GM12875 (cell line): Measurements from ENCODE around the gene ANKRD37.

Experiments
- H3K4me3 ChIP-seq: one replicate; pipeline ENCODE4 v1.5.1; 2011; ENCODE audit warnings: low read depth, low read length, control low read depth
- CTCF ChIP-seq: IDR thresholded peaks from 2 replicates; pipeline ENCODE4 v1.5.1; 2011; ENCODE audit warnings: low read depth, mild to moderate bottlenecking, control low read depth, inconsistent platforms, low read length, moderate library complexity, borderline replicate concordance; ENCODE audit not compliant: insufficient read depth

The ANKRD37 gene

GRCh38 chr4:185384930-185385331 lies 11.7 kb upstream of the ANKRD37 start:
- TF ChIP-seq CTCF, result no peak

GRCh38 chr4:185387957-185388356 lies 8.7 kb upstream of the ANKRD37 start:
- TF ChIP-seq CTCF, result no peak

More at GRCh38 chr4:185384930-185385331, 11.7 kb upstream of the ANKRD37 start:
- no peak overlapping the region for H3K4me3 ChIP-seq

GRCh38 chr4:185390941-185391340 lies 5.7 kb upstream of the ANKRD37 start:
- no peak for TF ChIP-seq CTCF
- H3K4me3 ChIP-seq, result no peak overlapping the region

More at GRCh38 chr4:185387957-185388356, 8.7 kb upstream of the ANKRD37 start:
- H3K4me3 ChIP-seq, result no peak overlapping the region

DNA sequence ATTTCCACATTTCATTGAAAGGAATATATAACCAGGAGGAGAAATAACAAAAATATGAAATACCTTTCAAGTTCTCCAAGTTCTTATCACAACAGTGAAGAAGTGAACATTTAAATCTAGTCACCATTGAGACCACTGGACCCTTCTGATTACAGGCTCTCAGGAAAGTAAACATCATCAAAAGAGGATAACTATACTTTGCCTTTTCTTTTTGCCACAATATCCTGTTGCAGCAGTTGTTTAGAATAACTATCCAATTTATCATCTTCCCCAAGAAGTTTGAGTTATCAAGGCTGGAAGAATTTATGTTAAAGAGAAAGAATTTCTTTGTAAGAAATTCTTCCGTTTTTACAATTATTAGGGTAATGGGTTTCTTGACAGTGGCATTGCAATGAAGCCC lies 4.5 kb upstream of the ANKRD37 start:
- TF ChIP-seq CTCF, result no peak
- H3K4me3 ChIP-seq, result no peak overlapping the region

DNA sequence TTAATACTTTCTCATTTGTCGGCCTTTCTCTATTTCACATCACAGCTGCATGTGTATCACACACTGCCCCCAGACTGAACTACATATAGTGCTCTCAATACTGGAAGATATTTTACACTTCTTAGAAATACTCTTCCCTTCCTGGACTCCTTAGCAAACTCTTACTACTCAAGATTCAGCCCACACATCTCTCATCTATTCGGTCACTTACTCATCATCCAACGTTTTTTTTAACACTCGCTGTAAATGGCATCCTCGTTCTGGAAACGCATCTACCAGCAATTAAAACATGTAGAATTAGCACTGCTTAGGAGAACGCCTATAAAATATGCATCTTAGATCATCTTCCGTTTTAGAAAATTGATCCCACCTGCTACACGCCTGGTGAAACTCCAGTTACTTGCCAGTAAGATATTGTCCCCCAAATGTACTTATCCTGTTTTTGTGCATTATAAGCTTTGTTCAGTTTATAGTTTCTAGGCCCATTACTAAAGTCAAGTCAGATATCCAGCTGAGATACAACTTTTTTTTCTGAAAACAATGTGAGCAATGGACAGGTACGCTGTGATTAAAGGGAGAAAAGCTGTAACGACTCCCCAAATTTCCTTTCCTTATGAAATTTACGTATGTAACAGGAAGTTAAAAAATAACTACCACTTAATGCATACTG lies 1.9 kb upstream of the ANKRD37 start:
- no peak for TF ChIP-seq CTCF
- peak overlapping the region; percentile 36 for H3K4me3 ChIP-seq

DNA sequence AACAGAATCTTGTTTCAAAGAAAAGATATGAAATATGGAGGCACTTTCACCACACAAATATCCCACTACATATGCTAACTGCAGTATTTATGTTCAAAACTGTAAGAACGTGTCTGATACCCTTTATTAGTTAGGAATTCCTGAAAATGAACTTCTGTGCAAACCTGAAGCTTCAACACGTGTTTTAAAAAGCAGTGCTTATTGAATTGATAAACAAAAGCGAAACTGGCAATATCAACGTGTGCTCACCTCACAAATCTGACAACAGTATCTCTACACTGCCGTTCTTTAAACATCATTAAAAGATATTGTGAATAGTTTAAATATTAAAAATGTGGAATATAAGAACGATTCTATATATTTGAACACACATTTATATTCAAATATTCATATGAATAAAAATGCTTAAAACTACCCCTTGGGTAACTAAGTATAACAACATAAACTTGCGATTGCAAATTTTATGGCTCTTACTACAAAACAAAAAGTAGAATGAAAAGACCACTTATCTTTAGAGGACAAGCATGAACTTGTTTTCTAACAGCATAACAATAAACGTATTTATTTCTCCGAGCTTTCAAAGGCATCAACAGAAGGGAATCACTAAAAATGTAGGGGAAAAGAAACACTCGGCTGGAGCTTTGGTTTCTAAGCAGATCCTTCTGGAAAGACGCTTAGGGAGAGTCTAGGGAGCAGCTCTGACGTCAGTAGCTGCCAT lies 1.2 kb upstream of the ANKRD37 start, which contains the start of gene LRP2BP:
Gene LRP2BP (minus strand): TSS at position 687 of the 718 bp plus-strand sequence. CDS start 17,738 bp downstream, outside the sequence.
- H3K4me3 ChIP-seq, result peak within 1 kb of the TSS; percentile 95
- TF ChIP-seq CTCF, result no peak

- H3K4me3 ChIP-seq, result peak overlapping the region; percentile 95
- TF ChIP-seq CTCF, result no peak
Observed at GRCh38 chr4:185395956-185396723, 501 bp upstream of the ANKRD37 start.
